NCI-H1105 (cell line): ENCODE measurements around the gene UNC13C.

Experiments
- DNase-seq: peaks from one replicate; lab custom pipeline; 2025; lab: John Stamatoyannopoulos, UW

Gene UNC13C

DNA sequence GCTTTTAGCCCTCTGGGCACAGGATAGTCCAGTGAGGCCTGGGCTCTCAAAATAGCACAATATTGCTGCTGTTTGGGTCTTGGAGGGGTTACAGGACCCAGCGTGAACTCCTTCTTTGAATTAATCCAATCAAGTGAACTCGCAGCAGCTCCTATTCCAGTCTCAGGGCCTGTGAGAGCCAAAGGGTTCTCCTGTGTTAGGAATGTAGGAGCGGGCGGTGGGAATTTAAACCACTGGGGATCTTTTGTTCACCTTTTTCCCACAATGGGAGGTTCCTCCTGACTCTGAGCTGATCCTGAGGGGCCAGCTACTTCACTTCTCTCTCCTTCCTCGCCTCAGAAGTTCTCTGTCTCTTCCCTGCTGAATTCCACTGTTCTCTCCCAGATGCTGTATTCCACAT is 504.0 kb downstream of the UNC13C start:
- no peak for DNase-seq

DNA sequence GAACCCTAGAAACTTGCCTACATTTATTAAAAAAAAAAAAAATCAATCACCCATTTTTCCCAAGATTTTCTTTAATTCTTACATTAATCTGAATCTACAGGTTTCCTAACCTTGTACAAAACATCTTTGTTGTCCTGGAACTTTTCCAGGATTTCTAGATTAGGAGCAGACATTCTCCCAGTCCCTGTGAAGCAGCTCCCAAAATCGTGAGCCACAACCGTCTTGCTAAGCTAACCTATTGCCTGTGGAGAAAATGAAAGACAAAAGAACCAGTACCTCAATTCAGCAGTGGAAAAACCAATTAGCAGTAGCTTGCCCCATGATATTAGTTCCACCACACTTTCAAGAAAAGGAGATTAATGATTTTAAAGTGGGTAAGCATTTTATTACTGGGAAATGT is 522.1 kb downstream of the UNC13C start:
- DNase-seq: no peak

DNA sequence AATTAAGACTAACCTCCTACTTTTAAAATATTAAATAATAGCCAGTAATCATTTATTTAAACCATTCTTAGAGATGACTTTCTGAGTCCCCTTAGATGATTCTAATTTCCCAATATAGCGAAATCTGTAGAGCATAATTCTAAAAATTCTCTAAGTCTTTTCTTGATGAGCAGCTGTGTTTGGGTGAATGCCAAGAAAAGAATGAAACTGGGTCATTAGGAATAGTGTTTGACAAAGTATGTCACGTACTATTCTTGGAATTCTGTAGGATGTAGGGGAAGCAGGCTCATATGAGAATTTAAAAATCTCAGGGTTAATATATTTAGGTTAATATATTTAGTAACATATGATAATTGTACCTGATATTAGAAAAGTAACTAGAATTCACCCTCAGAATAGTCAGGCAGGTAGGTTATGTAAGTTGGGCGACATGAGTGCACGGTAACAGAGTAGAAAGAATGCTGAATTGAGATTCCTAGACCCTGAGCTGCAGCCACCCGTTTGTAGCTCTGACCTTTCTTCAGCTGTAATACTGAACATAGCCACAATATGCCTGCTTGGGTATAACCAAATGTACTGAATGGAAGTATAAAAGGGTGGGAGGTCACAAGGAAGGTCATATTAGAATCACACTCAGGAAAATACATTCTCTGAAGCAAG is 524.3 kb downstream of the UNC13C start:
- no peak for DNase-seq

DNA sequence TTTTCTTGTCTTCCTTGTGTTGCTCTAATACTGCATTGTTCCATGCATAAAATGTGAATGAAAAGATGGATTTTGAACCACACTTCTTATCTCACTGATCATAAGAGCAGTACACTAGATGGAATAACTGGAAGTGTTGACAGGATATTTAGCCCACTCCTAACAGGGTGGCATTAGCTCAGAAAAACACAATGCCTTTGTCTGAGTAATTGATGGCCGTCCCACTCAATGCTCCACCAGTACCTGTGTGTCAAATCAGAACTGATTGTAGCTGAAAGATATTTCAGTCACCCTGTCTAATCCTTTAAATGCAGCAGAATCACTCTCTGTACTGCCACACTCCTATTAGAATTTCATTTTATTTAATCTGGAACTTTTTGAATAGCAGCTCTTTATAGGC is 526.5 kb downstream of the UNC13C start:
- DNase-seq: no peak

DNA sequence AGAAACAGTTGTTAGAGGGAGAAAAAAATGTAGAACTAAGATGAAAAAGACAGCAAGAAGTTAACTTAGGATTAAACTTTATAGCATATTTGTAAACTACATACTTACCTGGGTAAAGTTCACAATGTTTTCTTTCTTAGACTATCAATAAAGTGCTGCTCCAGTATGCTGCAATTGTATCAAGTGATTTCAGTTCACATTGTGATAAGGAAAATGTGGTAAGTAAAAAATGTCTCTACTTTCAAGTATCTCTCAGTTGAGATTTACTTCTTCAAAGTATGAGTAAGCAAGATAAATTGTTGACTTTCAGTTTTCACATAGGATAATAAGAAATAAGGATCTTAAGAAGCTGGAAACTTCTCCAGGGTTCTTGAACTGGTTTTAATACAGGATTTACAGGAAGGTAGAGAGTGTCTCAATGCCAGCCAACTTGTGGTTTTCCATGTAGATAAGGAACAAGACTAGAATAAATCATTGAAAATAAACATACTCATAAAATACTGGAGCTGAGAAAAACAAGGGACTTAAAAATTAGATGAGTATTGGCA is 528.8 kb downstream of the UNC13C start:
- DNase-seq: no peak

DNA sequence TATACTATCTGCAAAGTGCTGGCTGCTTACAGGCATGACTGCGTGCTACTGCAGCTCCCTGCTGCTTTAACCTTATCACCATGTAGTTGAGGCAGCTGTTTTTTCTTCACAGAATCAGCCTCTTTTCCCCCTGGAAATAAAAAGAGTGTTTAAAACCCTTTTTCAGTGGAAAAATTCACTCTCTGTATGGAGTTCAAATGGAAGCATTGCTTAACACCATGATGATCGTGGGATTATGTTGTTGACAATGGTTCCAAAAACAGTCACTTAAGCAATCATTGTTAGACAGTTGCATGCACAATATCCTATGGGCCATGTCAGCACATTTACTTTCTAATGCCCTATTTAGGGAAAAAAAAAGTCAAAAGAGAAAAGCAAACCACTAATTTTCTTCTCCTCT is 536.4 kb downstream of the UNC13C start:
- DNase-seq: no peak

DNA sequence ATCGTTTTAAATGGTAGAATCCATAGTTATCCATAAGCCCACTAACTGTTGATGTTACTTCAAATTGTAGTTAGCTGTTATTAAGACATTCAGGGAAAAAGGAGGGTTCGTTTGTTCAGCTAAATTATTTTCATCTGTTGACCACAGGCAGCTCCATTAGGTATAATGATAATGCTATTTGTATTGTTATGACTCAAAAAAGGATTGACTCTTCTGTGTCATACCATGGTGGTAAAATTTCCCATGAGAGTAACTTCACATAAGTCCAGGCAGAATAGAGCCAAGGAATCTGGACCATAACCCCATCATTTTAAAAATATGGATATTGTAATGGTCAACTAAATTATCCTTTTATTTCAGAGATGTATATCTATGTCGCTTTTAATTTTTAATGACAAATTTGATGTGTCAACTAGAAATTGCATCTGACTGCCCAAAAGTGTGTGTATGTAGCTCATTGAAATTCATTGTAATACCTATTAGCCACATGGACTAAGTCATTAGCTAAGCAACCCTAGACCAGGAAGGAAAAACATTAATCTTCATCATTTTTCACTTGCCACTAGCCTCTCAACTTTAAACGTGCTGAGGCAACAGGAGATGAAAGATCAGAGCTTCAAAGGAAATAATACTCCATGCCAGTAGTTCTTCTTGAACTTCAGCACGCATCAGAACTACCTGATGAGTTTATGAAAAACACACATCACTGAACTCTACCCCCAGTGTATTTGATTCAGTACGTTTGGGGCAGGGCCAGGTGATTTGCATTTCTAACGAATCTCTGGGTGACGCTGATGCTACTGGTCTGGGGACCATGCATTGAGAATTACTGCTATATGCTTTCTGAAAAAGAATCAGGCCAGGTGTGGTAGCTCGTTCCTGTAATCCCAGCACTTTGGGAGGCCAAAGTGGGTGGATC is 537.7 kb downstream of the UNC13C start:
- no peak for DNase-seq

DNA sequence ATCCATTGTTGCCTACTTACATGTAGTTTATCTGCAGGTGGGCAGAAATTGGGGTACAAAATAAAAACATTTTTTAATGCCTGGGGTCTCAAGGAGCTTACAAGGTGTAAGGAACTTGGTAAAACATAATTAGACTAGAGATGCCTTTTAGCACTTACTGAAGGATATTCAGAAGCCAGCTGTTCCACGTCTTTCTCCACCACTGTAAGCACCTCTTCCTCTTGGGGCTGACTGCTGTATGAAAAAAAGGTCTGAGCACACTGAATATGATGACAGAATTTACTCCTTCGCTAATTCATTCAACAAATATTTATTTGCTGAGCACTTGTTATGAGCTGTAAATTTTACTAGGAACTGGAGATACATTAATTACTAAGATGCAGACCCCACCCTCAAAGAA is 539.1 kb downstream of the UNC13C start:
- DNase-seq: no peak

DNA sequence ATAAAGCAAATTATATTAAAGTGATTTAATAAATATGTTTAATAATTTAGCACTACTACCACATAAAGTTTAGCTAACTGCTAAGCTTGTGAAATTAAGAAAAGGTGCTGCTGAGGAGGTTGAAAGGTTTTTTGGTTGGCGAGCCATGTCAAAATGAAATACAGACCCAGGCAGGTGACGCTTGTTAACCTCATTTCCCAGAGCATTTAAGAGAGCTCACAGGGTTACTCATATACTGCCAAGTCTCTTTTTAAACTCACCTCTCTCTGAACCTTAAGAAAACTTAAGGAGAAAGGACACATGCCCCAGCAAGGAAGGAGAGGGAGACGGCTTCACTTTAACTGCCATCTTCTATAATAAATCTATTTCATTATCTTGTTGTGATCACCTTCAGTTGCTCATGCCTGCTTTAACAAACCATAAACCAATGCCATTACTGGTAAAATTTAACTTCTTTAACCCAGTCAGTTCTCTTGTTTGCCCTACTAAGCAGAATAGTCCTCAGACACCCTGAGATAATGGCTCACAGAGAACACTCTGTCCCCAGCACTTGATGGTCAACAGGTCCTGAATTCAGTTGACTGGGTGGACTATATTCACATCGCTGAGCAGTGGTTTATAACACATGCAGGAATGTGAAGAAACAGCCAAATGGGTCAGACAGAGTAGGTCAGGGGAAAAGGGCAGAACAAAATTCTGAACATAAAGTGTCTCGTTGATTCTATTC is 540.1 kb downstream of the UNC13C start:
- DNase-seq: no peak

DNA sequence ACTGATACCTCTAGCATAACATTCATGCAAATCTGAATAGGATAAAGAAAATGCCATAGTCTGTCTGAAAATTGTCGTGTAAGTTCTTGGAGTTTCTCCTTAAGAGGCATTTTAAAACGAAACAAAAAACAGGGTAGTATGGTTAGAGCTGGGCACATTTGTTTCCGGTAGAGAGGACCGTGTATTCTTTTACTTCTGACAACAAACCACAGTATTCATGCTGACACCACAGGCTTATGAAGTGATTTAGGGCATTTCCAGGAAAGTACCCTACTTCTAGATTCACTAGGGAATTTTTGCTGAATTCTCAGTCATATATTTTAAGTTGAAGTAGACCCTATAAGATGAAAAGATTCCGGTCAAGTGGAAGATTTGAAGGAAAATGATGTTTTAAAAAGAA is 541.3 kb downstream of the UNC13C start:
- DNase-seq: no peak

DNA sequence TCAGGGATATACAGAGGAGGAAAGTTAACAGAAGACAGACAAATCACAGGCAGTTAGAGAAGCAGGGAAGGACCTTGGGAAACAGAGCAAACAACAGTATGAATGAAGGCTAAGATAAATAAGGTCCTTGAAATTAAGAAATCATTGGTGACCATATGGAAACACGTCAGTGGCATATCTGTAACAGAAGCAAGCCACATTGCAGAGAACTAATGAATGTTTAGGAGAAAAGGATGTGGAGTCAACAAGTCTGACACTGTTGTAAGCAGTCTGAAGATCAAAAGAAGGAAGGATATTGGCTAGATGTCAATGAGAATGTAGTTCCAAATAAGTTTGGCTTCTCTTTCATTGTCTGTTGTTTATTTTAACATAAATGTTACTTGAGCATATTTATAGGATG is 542.4 kb downstream of the UNC13C start:
- no peak for DNase-seq

DNA sequence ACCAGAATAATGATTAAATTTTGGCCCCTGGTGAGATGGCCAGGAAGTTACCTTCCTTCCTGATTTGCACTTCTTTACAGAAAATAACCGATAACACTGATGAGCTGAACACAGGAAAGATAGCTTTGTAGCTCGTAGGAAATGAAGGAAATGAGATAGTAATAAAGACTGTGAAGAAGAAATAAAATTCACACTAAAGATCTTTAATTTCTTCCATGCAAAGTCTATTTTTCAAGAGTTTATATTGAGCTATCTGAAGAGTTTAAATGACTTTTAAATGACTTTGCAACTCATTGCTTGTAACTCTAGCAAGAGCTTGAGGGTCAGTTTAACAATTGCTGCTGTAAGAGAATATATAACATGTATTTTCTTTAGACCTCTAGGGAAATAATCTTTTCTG is 543.0 kb downstream of the UNC13C start:
- no peak for DNase-seq

DNA sequence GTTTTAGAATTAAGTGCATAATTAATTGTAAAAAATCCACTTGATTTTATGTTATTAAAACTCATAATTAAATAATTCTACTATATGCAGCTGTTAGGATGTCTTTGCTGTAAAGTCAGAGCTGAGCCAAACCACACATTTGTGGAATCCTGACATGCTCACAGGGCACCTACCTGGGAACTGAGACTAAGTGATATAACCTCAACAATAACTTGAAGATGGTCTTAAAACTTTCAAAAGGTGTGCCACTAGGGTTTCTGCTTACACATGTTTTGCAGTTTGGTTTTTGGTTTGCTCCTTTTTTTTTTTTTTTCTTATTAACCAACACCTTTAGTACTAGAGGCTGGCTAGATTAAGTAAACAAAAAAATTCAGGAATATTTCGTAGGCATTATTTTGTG is 549.8 kb downstream of the UNC13C start:
- no peak for DNase-seq

DNA sequence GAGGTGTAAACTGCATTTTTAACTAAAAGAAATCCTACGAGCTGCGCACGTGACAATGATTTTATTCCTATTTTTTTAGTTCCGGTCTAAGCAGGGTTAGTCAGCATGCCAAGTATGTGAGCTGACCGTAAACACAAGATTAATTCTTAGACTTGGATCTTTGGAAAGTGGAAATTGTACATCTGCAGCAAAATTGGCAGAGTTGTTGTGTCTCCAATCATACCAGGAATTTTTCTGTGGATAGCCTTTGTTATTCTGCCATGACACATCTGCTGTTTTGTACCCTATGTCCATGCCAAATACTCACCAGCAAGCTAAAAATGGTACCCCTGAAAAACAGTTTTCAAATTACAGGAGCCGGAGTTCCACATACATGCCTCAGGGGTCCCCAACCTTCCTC is 562.5 kb downstream of the UNC13C start:
- no peak for DNase-seq

DNA sequence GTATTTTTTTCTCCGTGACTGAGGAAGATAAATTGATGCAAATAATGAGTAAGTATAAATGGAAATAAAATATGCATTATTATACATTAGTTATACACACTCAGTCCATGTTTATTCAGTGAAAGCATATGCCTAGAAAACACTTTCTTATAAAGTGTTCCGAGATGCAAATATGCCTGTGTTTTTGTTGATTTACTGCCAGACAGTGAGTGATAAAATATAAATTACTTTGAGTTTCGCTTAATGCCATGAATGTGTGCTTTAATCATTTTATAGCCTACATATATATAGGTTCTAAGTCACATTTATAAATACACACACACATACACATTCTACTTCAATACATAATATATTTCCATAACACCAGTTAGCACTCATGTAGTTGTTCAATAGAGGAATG is 569.2 kb downstream of the UNC13C start:
- no peak for DNase-seq

DNA sequence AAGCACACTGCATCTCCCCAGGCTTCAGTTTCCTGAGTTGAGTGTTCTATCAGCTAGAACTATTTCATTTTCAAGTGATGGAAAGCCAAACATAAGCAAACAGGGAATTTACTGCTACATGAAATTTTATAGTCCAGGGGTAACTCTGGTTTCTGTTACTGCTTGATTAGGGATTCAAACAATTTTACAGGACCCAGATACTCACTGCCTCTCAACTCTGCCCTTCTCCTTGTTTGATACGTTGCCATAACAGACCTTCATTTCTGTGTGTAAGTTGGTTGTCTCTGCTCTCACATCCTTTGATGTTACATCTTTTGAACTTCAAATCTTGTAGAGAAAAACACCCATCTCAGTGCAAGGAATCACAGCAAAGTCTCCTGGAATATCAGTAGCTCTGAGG is 572.7 kb downstream of the UNC13C start:
- DNase-seq: no peak

DNA sequence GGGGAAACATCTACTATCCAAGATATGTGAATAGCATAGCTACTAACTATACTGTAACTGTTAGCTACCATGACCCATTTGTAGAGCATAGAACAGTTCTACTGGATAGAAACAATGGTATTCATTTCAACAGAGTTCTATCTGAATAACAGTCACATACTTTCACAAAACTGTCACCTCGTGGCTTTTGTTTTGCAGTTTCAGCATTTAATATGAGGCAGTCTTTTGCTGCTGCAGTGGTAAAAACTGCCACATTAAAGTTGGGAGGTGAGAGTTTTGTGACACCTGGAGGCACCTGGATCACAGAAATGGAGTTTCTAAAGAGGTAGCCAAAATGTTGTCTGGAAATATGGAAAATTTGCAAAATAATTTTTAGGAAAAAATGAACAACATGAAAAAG is 578.0 kb downstream of the UNC13C start:
- no peak for DNase-seq

DNA sequence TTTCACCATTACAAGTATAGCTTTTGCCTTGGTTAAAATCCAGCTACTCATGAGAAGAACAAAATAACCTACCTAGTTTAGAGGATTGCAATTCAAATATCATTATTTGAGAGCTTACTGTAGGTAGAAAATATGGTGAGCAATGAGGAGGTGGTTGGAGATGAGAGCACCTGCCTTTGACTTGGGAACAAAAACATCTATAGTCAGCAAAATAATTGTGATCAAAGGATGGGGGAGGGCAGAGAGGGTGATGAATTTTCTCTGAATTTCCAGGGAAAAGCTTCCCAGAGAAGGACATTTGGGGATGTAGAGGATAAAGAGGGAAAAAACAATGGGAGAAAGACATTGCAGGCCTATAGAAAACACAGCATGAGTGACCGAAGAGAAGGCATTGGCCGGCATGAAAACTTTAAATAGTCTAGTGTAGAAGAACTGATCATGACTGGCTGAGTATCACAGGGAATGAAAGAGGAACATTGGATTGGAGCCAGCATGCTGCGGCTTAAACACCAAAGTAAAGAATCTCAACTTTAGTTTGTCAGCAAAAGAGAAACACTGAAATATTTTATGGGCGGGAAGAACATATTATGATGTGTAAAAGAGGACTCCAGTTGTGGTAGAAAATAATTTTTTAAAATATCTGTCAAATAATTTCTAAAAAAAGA is 581.3 kb downstream of the UNC13C start:
- no peak for DNase-seq

DNA sequence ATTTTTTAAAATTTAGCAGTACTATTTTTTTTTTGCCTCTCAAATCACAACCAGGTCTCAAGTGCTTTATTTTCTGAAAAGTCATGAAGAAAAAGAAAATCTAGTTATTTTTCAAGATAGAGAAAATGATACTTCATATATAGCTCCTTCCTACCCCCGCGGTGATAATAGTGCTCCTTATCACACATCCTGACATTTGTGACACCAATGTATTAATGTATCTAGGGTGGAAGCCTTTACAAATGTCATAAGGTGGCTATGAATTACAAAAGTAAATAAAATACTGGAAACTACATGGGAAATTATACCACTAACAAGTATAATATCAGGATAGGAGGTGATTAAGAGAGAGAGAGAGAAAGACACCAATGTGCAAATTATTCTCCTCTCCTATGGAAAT is 582.2 kb downstream of the UNC13C start:
- DNase-seq: no peak

DNA sequence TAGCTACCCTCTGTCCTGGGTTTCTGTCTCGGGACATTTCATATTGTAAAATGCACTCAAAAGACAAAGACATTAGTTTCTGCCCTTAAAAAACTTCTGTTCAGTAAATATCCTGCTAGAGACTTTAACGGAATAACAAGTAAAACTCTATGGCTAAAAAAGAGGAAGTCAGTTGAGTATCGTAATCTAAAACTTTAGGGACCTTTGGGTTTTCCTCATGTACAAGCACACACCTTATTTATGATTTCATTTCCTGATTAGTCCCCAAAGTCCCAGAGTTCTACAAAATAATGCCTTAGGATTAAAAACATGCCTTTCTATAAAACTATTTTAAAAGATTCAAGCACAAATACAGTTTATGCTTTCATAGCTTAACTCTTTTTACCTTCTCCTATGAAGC is 585.9 kb downstream of the UNC13C start:
- no peak for DNase-seq

DNA sequence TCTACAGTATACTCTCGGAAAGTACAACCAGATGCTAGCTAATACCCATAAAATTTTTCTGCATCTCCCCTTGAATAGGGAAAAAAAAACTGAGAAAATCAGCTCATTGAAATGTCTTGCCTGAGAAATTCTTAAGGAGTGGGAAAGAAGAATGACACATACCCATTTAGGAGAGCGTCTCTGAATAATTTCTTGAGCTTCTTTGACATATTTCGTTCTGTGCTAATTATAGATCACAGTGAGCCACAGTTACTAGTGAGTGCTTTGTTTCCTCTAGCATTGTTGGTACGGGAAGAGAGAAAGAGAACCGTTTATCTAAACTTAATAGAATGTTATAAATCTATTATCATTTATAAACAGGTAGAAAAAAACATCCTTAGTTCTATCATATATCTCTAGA is 588.4 kb downstream of the UNC13C start:
- no peak for DNase-seq

DNA sequence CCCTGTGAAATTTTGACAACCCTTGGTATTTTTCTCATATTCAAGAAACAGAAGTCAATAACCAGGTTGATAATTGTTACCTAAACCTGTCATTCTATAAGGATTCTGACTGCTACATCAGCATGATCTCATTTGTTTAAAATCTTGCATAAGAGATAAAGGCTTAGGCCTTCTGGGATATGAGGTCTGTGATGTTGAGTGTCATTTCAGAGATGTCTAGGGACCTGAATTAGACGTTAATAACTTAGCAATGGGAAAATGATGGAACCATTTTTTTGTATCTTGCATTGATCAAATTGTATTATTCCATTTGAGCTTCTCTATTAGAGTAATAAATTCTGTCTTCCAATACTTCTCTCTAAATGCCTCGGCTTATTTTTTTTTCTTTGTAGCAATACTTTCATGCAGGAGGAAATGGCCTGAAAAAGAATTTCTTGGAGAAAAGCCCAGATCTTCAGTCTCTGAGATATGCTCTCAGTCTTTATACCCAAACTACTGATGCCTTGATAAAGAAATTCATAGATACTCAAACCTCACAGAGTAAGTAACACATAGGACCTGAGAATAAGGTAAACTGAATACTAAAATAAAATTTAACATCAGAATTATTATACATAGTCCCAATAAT is 589.3 kb downstream of the UNC13C start:
- no peak for DNase-seq
